ENCODE data around the gene MACROD2.

MACROD2 gene

GRCh38 chr20:15256676-15257568, 1261.6 kb downstream of the MACROD2 start:
- no peak for DNase-seq

- DNase-seq = no peak
Observed at GRCh38 chr20:15257569-15257870, 1262.2 kb downstream of the MACROD2 start.

GRCh38 chr20:15265581-15266309, 1270.4 kb downstream of the MACROD2 start:
- no peak for DNase-seq

GRCh38 chr20:15267935-15268334, 1272.6 kb downstream of the MACROD2 start:
- no peak for DNase-seq

- no peak for DNase-seq
Observed at GRCh38 chr20:15278041-15278440, 1282.7 kb downstream of the MACROD2 start.

- no peak for DNase-seq
Observed at GRCh38 chr20:15287329-15287728, 1292.0 kb downstream of the MACROD2 start.

GRCh38 chr20:15288106-15288505, 1292.8 kb downstream of the MACROD2 start:
- no peak for DNase-seq

GRCh38 chr20:15289337-15289736, 1294.0 kb downstream of the MACROD2 start:
- no peak for DNase-seq

- DNase-seq = no peak
Observed at GRCh38 chr20:15292405-15292804, 1297.1 kb downstream of the MACROD2 start.

GRCh38 chr20:15296422-15296821, 1301.1 kb downstream of the MACROD2 start:
- DNase-seq = no peak

- DNase-seq = no peak
Observed at GRCh38 chr20:15297059-15297875, 1302.0 kb downstream of the MACROD2 start.

- DNase-seq = no peak
Observed at GRCh38 chr20:15302075-15302474, 1306.8 kb downstream of the MACROD2 start.

GRCh38 chr20:15310361-15310760, 1315.0 kb downstream of the MACROD2 start:
- no peak for DNase-seq

GRCh38 chr20:15316556-15316955, 1321.2 kb downstream of the MACROD2 start:
- DNase-seq = no peak

GRCh38 chr20:15317546-15318232, 1322.4 kb downstream of the MACROD2 start:
- no peak for DNase-seq

- no peak for DNase-seq
Observed at GRCh38 chr20:15318682-15319081, 1323.4 kb downstream of the MACROD2 start.

- no peak for DNase-seq
Observed at GRCh38 chr20:15319439-15319838, 1324.1 kb downstream of the MACROD2 start.

- DNase-seq = no peak
Observed at GRCh38 chr20:15320941-15321340, 1325.6 kb downstream of the MACROD2 start.

GRCh38 chr20:15327123-15327522, 1331.8 kb downstream of the MACROD2 start:
- DNase-seq = no peak

- DNase-seq = no peak
Observed at GRCh38 chr20:15328084-15328483, 1332.8 kb downstream of the MACROD2 start.

- DNase-seq = no peak
Observed at GRCh38 chr20:15332711-15333160, 1337.4 kb downstream of the MACROD2 start.

- DNase-seq = no peak
Observed at GRCh38 chr20:15333170-15333569, 1337.9 kb downstream of the MACROD2 start.

- DNase-seq = no peak
Observed at GRCh38 chr20:15336011-15336410, 1340.7 kb downstream of the MACROD2 start.

Measured in activated effector memory CD4-positive, alpha-beta T cell treated with anti-CD3 and anti-CD28 coated beads, Interleukin-2, amount 50 U/mL, for 16 hours (primary cell).